ENCODE measurements around the gene SLC35A4. TPM values are rescaled to one million over a fixed set of nuclear protein-coding genes. Genes with fewer than 3 reads are reported as not detected.

SLC35A4 gene
- total and polyA plus RNA-seq, 2 of the 13 experiments (the other 11 are each of a cell fraction or from before 2014, with no cell fraction given): 0.71 to 4.0 TPM

DNA sequence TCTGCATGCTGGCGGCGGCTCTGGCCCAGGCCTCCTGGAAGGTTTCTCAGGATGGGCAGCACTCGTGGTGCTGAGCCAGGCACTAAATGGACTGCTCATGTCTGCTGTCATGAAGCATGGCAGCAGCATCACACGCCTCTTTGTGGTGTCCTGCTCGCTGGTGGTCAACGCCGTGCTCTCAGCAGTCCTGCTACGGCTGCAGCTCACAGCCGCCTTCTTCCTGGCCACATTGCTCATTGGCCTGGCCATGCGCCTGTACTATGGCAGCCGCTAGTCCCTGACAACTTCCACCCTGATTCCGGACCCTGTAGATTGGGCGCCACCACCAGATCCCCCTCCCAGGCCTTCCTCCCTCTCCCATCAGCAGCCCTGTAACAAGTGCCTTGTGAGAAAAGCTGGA lies 3.2 kb downstream of the SLC35A4 start:
- no peak overlapping the region for H3K4me3 ChIP-seq (replicated peaks in 1 of 3; ENCODE audit: insufficient read depth in 1 of 3, low read depth in 2 of 3, low read length in 3 of 3)
- DNase-seq (ENCODE audit: low spot score) (no peak), FAIRE-seq (no peak), ATAC-seq (no peak)
- no peaks in the 10 kb centered on the region for H4K20me1 ChIP-seq (ENCODE audit: insufficient read depth, low read length)
- H3K4me2 ChIP-seq (ENCODE audit: low read depth, low read length): no peak overlapping the region
- CTCF ChIA-PET (ENCODE audit: low intra/inter-chr PET ratio, low total read pairs): no interaction called here
- peaks cover 27% of the 10 kb centered on the region for H3K4me1 ChIP-seq (ENCODE audit: insufficient read depth, low read length)
- H3K27ac ChIP-seq (ENCODE audit: extremely low read length, insufficient read depth, low read length): no peak overlapping the region
- TF ChIP-seq RBM22 (optimal IDR thresholded peaks at IDR 0.05; ENCODE audit: low read length) (no peak), RXRA (CRISPR knock-in tag; IDR thresholded peaks at IDR 0.05) (no peak), NRL (CRISPR knock-in tag; IDR thresholded peaks at IDR 0.05; ENCODE audit: borderline replicate concordance) (no peak), ZNF777 (CRISPR knock-in tag; IDR thresholded peaks at IDR 0.05) (no peak), ZNF30 (CRISPR knock-in tag; IDR thresholded peaks at IDR 0.05) (no peak), ZBTB21 (CRISPR knock-in tag; IDR thresholded peaks at IDR 0.05) (no peak)
- H3K36me3 ChIP-seq (replicated peaks in 1 of 2; ENCODE audit: control insufficient read depth in 1 of 2, insufficient read depth in 2 of 2, low read length in 2 of 2): no peaks in the 10 kb centered on the region
- intact Hi-C loops (cut with micrococcal nuclease; ENCODE audit: unreplicated experiment): no loop called here
- in situ Hi-C loops (cut with HindIII; ENCODE audit: extremely low pct_ligation_motif_present, low pct_unique_long_range_greater_than_20kb): loop anchor here (10.0 kb wide), 1 partner anchor 157 kb away; no protein-coding TSS in a partner anchor
- peaks cover 0 to 5% of the 10 kb centered on the region in 2 experiments; a peak in 1 of 5 replicates for H3K27me3 ChIP-seq (ENCODE audit: control insufficient read depth in 1 of 2, insufficient read depth in 2 of 2, low read length in 2 of 2)
- 90% methylated on average over 9 of the region's 13 CpGs for WGBS (ENCODE audit: low lambda C conversion rate)
- POLR2A ChIA-PET: interaction anchor here (2.5 kb wide), 1 partner anchor 10 kb away, joined by 7 read pairs; the partner anchor contains the start of gene SRA1
- no TSS peak for BruUV-seq (replicated peaks)
- no peak overlapping the region for H2AFZ ChIP-seq (ENCODE audit: low read length)
- H3K79me2 ChIP-seq (ENCODE audit: insufficient read depth, low read length): no peaks in the 10 kb centered on the region
- H3K9ac ChIP-seq (ENCODE audit: insufficient read depth, low read depth, low read length): no peak overlapping the region
- H3K9me3 ChIP-seq (ENCODE audit: low read length): no peaks in the 10 kb centered on the region

DNA sequence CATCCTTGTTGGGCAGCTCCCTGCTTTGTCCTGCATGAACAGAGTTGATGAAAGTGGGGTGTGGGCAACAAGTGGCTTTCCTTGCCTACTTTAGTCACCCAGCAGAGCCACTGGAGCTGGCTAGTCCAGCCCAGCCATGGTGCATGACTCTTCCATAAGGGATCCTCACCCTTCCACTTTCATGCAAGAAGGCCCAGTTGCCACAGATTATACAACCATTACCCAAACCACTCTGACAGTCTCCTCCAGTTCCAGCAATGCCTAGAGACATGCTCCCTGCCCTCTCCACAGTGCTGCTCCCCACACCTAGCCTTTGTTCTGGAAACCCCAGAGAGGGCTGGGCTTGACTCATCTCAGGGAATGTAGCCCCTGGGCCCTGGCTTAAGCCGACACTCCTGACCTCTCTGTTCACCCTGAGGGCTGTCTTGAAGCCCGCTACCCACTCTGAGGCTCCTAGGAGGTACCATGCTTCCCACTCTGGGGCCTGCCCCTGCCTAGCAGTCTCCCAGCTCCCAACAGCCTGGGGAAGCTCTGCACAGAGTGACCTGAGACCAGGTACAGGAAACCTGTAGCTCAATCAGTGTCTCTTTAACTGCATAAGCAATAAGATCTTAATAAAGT lies 3.9 kb downstream of the SLC35A4 start:
- Histone ChIP-seq H2AFZ (ENCODE audit: low read length) (no peak overlapping the region), H3K9me3 (ENCODE audit: low read length) (no peaks in the 10 kb centered on the region), H3K4me2 (ENCODE audit: low read depth, low read length) (no peak overlapping the region), H3K4me3 (replicated peaks in 1 of 3; ENCODE audit: insufficient read depth in 1 of 3, low read depth in 2 of 3, low read length in 3 of 3) (no peak overlapping the region), H3K9ac (ENCODE audit: insufficient read depth, low read depth, low read length) (no peak overlapping the region), H3K27me3 (ENCODE audit: control insufficient read depth in 1 of 2, insufficient read depth in 2 of 2, low read length in 2 of 2) (peaks cover 0 to 4% of the 10 kb centered on the region in 2 experiments; a peak in 1 of 5 replicates), H4K20me1 (ENCODE audit: insufficient read depth, low read length) (no peaks in the 10 kb centered on the region), H3K79me2 (ENCODE audit: insufficient read depth, low read length) (no peaks in the 10 kb centered on the region), H3K27ac (ENCODE audit: extremely low read length, insufficient read depth, low read length) (no peak overlapping the region), H3K4me1 (ENCODE audit: insufficient read depth, low read length) (peaks cover 32% of the 10 kb centered on the region), H3K36me3 (replicated peaks in 1 of 2; ENCODE audit: control insufficient read depth in 1 of 2, insufficient read depth in 2 of 2, low read length in 2 of 2) (no peaks in the 10 kb centered on the region)
- WGBS (ENCODE audit: low lambda C conversion rate): 68% methylated on average over 2 of the region's 2 CpGs
- DNase-seq (ENCODE audit: low spot score) (no peak), FAIRE-seq (no peak), ATAC-seq (no peak)
- ChIA-PET POLR2A (no interaction called here), CTCF (ENCODE audit: low intra/inter-chr PET ratio, low total read pairs) (no interaction called here)
- in situ Hi-C loops (cut with HindIII; ENCODE audit: extremely low pct_ligation_motif_present, low pct_unique_long_range_greater_than_20kb) (loop anchor here (10.0 kb wide), 1 partner anchor 156 kb away; no protein-coding TSS in a partner anchor), intact Hi-C loops (cut with micrococcal nuclease; ENCODE audit: unreplicated experiment) (no loop called here)
- no peak for TF ChIP-seq RFXANK (CRISPR knock-in tag; IDR thresholded peaks at IDR 0.05)
- TF ChIP-seq SUZ12 (IDR thresholded peaks at IDR 0.05; ENCODE audit: low read depth, low read length): no peak
- TF ChIP-seq, protein P1, sequence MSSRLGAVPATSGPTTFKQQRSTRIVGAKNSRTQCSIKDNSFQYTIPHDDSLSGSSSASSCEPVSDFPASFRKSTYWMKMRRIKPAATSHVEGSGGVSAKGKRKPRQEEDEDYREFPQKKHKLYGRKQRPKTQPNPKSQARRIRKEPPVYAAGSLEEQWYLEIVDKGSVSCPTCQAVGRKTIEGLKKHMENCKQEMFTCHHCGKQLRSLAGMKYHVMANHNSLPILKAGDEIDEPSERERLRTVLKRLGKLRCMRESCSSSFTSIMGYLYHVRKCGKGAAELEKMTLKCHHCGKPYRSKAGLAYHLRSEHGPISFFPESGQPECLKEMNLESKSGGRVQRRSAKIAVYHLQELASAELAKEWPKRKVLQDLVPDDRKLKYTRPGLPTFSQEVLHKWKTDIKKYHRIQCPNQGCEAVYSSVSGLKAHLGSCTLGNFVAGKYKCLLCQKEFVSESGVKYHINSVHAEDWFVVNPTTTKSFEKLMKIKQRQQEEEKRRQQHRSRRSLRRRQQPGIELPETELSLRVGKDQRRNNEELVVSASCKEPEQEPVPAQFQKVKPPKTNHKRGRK (CRISPR knock-in tag; IDR thresholded peaks at IDR 0.05): no peak
- TF ChIP-seq KLF9 (CRISPR knock-in tag; IDR thresholded peaks at IDR 0.05; ENCODE audit: low read depth): no peak
- no peak for TF ChIP-seq ZNF232 (CRISPR knock-in tag; IDR thresholded peaks at IDR 0.05; ENCODE audit: borderline replicate concordance)
- TF ChIP-seq ZNF605 (CRISPR knock-in tag; IDR thresholded peaks at IDR 0.05): no peak
- no peak for TF ChIP-seq PHF20 (CRISPR knock-in tag; IDR thresholded peaks at IDR 0.05)
- TF ChIP-seq, protein P2, sequence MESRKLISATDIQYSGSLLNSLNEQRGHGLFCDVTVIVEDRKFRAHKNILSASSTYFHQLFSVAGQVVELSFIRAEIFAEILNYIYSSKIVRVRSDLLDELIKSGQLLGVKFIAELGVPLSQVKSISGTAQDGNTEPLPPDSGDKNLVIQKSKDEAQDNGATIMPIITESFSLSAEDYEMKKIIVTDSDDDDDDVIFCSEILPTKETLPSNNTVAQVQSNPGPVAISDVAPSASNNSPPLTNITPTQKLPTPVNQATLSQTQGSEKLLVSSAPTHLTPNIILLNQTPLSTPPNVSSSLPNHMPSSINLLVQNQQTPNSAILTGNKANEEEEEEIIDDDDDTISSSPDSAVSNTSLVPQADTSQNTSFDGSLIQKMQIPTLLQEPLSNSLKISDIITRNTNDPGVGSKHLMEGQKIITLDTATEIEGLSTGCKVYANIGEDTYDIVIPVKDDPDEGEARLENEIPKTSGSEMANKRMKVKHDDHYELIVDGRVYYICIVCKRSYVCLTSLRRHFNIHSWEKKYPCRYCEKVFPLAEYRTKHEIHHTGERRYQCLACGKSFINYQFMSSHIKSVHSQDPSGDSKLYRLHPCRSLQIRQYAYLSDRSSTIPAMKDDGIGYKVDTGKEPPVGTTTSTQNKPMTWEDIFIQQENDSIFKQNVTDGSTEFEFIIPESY (CRISPR knock-in tag; IDR thresholded peaks at IDR 0.05): no peak
- TF ChIP-seq POLR2AphosphoS5 (IDR thresholded peaks at IDR 0.05; ENCODE audit: low read depth, low read length): no peak
- no peak for TF ChIP-seq SYNCRIP (IDR thresholded peaks at IDR 0.05; ENCODE audit: insufficient read depth, low read depth, low read length)
- TF ChIP-seq ZNF33B (CRISPR knock-in tag; IDR thresholded peaks at IDR 0.05): no peak
- no peak for TF ChIP-seq POLR2AphosphoS2 (IDR thresholded peaks at IDR 0.05; ENCODE audit: low read depth, low read length)
- BruUV-seq (replicated peaks): no TSS peak

Measured in HepG2 (cell line).